ENCODE measurements around the gene GREB1L. TPM values are rescaled to one million over a fixed set of nuclear protein-coding genes. Genes with fewer than 3 reads are reported as not detected.

GREB1L gene
- total RNA-seq, 6 experiments from 2014 or later: 3.1 to 7.9 (median 5.7) TPM

DNA sequence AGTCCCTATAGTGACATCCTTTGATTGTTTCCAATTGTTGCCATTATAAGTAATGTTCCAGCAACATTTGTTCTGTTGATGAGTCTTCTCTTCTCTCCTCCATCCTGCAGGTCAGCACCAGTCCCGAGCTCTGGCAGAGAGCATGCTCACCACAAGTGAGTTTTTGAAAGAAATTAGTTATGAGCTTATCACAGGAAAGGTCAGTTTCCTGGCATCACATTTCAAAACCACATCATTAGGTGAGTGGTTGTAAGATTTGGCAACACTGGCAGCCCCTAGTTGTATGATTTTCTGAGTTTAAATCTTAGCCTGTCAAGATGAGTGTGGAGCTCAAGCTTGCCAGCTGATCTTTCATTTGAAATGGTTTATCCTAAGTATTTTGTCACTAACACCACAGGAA lies 208.9 kb downstream of the GREB1L start:
- Histone ChIP-seq H3K36me3 (no peaks in the 10 kb centered on the region), H3K4me3 (no peak overlapping the region), H3K9me3 (no peaks in the 10 kb centered on the region), H3K27me3 (no peaks in the 10 kb centered on the region), H3K4me1 (peaks cover 0 to 15% (median 6%) of the 10 kb centered on the region in 4 donors), H3K27ac (no peak overlapping the region)
- ATAC-seq (no peak), DNase-seq (no peak)
- WGBS (ENCODE audit: insufficient coverage, low coverage, low lambda C conversion rate, missing lambda C conversion rate): 31% methylated on average over 1 of the region's 1 CpG
- intact Hi-C loops (cut with DNase I): no loop called here
- TF ChIP-seq POLR2A (IDR thresholded peaks at IDR 0.05): no peak
- TF ChIP-seq, protein P1, sequence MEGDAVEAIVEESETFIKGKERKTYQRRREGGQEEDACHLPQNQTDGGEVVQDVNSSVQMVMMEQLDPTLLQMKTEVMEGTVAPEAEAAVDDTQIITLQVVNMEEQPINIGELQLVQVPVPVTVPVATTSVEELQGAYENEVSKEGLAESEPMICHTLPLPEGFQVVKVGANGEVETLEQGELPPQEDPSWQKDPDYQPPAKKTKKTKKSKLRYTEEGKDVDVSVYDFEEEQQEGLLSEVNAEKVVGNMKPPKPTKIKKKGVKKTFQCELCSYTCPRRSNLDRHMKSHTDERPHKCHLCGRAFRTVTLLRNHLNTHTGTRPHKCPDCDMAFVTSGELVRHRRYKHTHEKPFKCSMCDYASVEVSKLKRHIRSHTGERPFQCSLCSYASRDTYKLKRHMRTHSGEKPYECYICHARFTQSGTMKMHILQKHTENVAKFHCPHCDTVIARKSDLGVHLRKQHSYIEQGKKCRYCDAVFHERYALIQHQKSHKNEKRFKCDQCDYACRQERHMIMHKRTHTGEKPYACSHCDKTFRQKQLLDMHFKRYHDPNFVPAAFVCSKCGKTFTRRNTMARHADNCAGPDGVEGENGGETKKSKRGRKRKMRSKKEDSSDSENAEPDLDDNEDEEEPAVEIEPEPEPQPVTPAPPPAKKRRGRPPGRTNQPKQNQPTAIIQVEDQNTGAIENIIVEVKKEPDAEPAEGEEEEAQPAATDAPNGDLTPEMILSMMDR (IDR thresholded peaks at IDR 0.05): no peak

DNA sequence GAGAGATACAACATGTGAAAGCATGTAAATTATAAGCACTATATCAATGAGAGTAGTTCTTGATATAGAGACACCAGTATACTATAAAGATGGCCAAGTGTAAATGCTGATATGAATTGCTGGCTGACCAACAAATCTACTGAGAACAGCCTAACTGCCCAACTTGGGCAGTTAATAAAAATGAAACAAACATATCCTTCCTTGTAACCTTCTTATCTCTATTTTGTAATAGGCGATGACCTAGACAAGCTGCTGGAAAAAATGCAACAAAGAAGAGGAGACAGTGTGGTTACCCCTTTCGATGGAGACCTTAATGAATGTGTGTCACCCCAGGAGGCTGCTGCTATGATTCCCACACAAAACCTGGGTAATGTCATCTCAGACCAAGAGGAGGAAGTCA lies 209.8 kb downstream of the GREB1L start:
- Histone ChIP-seq H3K4me3 (no peak overlapping the region), H3K27ac (no peak overlapping the region), H3K27me3 (no peaks in the 10 kb centered on the region), H3K4me1 (peaks cover 0 to 23% (median 10%) of the 10 kb centered on the region in 4 donors), H3K36me3 (no peaks in the 10 kb centered on the region), H3K9me3 (no peaks in the 10 kb centered on the region)
- WGBS (ENCODE audit: insufficient coverage, low coverage, low lambda C conversion rate, missing lambda C conversion rate): 70% methylated on average over 2 of the region's 2 CpGs
- ATAC-seq (no peak), DNase-seq (no peak)
- TF ChIP-seq, protein P1 (IDR thresholded peaks at IDR 0.05): no peak
- no peak for TF ChIP-seq POLR2A (IDR thresholded peaks at IDR 0.05)
- intact Hi-C loops (cut with DNase I): no loop called here

- intact Hi-C loops (cut with DNase I): no loop called here
- no peaks in the 10 kb centered on the region for H3K9me3 ChIP-seq
- no peaks in the 10 kb centered on the region for H3K36me3 ChIP-seq
- DNase-seq (no peak), ATAC-seq (no peak)
- no peaks in the 10 kb centered on the region for H3K27me3 ChIP-seq
- H3K4me1 ChIP-seq: peaks cover 0 to 26% (median 12%) of the 10 kb centered on the region in 4 donors
- peak overlapping the region in 1 of 3 donors; percentile 53 for H3K27ac ChIP-seq
- WGBS (ENCODE audit: insufficient coverage, low coverage, low lambda C conversion rate, missing lambda C conversion rate): 63% methylated on average over 2 of the region's 2 CpGs
- TF ChIP-seq POLR2A (IDR thresholded peaks at IDR 0.05): no peak
- TF ChIP-seq, protein P1 (IDR thresholded peaks at IDR 0.05): no peak
- H3K4me3 ChIP-seq: no peak overlapping the region
Observed at GRCh38 chr18:21452276-21452780, 210.3 kb downstream of the GREB1L start.

DNA sequence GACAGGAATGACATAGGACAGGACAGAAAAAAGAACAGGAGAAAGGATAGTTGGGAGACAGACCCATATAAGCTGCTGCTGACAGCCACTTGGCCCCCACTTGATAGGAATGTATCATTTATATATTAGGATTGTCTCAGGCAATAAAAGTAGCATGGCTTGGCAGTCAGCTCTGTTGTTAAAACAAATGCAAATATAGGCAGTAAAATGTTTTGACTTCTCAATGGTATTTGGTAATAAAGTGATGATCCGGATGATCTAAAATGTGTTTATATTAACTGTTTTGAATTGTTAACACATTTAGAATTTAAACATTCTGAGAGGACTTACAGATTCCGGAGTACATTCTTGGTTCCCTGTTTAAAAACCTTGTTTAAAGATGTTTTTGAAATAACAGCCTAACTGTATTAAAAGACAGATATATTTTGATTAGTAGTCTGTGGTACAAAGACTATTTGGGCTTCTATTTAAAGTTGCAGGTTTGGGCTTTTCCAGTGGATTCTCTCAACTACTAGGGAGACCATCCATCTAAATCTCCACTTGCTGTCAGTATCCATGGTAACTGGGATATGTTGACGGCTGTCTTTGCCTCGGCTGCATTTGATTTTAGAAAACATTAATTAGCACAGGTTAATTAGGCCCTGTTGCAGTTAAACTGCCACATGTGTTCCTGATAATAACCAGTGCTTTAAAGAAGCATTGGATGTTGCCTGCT lies 210.9 kb downstream of the GREB1L start:
- Histone ChIP-seq H3K4me3 (no peak overlapping the region), H3K4me1 (peaks cover 0 to 33% (median 13%) of the 10 kb centered on the region in 4 donors), H3K27ac (peak overlapping the region in 2 of 3 donors; percentile 41 to 53), H3K27me3 (no peaks in the 10 kb centered on the region), H3K9me3 (no peaks in the 10 kb centered on the region), H3K36me3 (no peaks in the 10 kb centered on the region)
- ATAC-seq: no peak
- WGBS (ENCODE audit: insufficient coverage, low coverage, low lambda C conversion rate, missing lambda C conversion rate): 92% methylated on average over 4 of the region's 4 CpGs
- no peak for TF ChIP-seq POLR2A (IDR thresholded peaks at IDR 0.05)
- TF ChIP-seq, protein P1 (IDR thresholded peaks at IDR 0.05): no peak
- intact Hi-C loops (cut with DNase I): no loop called here
- no peak for DNase-seq

All from right lobe of liver (tissue), 6 donors.